ENCODE results near the gene CLEC1A.

Gene CLEC1A

DNA sequence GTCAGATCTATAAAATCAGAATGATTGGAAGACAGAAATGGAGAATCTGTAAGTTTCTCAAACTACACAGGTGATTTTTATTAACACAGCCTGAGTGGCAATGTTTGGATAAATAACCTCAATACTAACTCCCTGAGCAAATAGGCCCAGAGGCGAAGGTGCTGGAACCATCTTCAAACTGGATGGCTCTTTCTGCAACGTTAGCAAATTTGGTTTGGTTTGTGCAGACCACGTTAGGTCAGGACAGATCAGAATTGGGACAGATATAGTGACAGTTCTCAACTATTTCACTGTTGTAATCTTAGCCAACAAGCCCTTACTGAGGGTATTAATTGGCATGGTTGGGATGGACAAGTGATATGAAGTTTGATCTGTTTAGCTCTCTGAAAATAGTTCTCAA is 77.4 kb downstream of the CLEC1A start:
- no peak overlapping the region for H3K9ac ChIP-seq (ENCODE audit: low read length)
- no peaks in the 10 kb centered on the region for H3K9me3 ChIP-seq (ENCODE audit: control insufficient read depth, insufficient read depth, low read depth, low read length)
- no peak overlapping the region for H3K27ac ChIP-seq (ENCODE audit: low read depth, low read length)
- no peak overlapping the region for H3K4me3 ChIP-seq (ENCODE audit: low read depth, low read length)
- H3K36me3 ChIP-seq (ENCODE audit: control insufficient read depth, insufficient read depth, low read length): no peaks in the 10 kb centered on the region
- no peaks in the 10 kb centered on the region for H3K27me3 ChIP-seq (ENCODE audit: control insufficient read depth, insufficient read depth, low read length)
- peaks cover 4% of the 10 kb centered on the region for H3K4me1 ChIP-seq (ENCODE audit: control insufficient read depth, insufficient read depth, low read length)
